ENCODE results near the gene IGSF3.

The IGSF3 gene

GRCh38 chr1:116681343-116681899 lies 13.9 kb upstream of the IGSF3 start:
- no peaks in the 10 kb centered on the region for H3K4me1 ChIP-seq (ENCODE audit: low read depth, poor library complexity, severe bottlenecking)
- no peak overlapping the region for H3K4me2 ChIP-seq
- no peaks in the 10 kb centered on the region for H3K79me2 ChIP-seq (ENCODE audit: insufficient read depth, low read depth)
- TF ChIP-seq CTCF (conservative IDR thresholded peaks at IDR 0.05; ENCODE audit: low read depth, low read length) = no peak
- H3K27ac ChIP-seq = no peak overlapping the region
- H3K9ac ChIP-seq = no peak overlapping the region
- H3K27me3 ChIP-seq (ENCODE audit: insufficient read depth, low read depth) = no peaks in the 10 kb centered on the region
- no peak overlapping the region for H3K4me3 ChIP-seq (IDR thresholded peaks at IDR 0.05; ENCODE audit: insufficient read depth, low read depth, low read length)
- no peaks in the 10 kb centered on the region for H4K20me1 ChIP-seq (ENCODE audit: insufficient read depth)
- no peaks in the 10 kb centered on the region for H3K36me3 ChIP-seq (ENCODE audit: insufficient read depth)
- H2AFZ ChIP-seq (ENCODE audit: low read depth) = no peak overlapping the region

- Histone ChIP-seq H3K79me2 (ENCODE audit: insufficient read depth, low read depth) (no peaks in the 10 kb centered on the region), H3K4me3 (IDR thresholded peaks at IDR 0.05; ENCODE audit: insufficient read depth, low read depth, low read length) (no peak overlapping the region), H3K9ac (no peak overlapping the region), H3K4me1 (ENCODE audit: low read depth, poor library complexity, severe bottlenecking) (no peaks in the 10 kb centered on the region), H3K4me2 (no peak overlapping the region), H2AFZ (ENCODE audit: low read depth) (no peak overlapping the region), H3K27ac (no peak overlapping the region), H3K27me3 (ENCODE audit: insufficient read depth, low read depth) (no peaks in the 10 kb centered on the region), H3K36me3 (ENCODE audit: insufficient read depth) (no peaks in the 10 kb centered on the region), H4K20me1 (ENCODE audit: insufficient read depth) (no peaks in the 10 kb centered on the region)
- TF ChIP-seq CTCF (conservative IDR thresholded peaks at IDR 0.05; ENCODE audit: low read depth, low read length) = no peak
Measured at GRCh38 chr1:116680752-116681151, 13.2 kb upstream of the IGSF3 start.

GRCh38 chr1:116679828-116680628 lies 12.5 kb upstream of the IGSF3 start:
- no peaks in the 10 kb centered on the region for H3K4me1 ChIP-seq (ENCODE audit: low read depth, poor library complexity, severe bottlenecking)
- H3K36me3 ChIP-seq (ENCODE audit: insufficient read depth) = no peaks in the 10 kb centered on the region
- no peaks in the 10 kb centered on the region for H3K27me3 ChIP-seq (ENCODE audit: insufficient read depth, low read depth)
- TF ChIP-seq CTCF (conservative IDR thresholded peaks at IDR 0.05; ENCODE audit: low read depth, low read length) = no peak
- no peak overlapping the region for H3K27ac ChIP-seq
- no peak overlapping the region for H2AFZ ChIP-seq (ENCODE audit: low read depth)
- H3K79me2 ChIP-seq (ENCODE audit: insufficient read depth, low read depth) = no peaks in the 10 kb centered on the region
- no peak overlapping the region for H3K4me2 ChIP-seq
- no peaks in the 10 kb centered on the region for H4K20me1 ChIP-seq (ENCODE audit: insufficient read depth)
- no peak overlapping the region for H3K9ac ChIP-seq
- H3K4me3 ChIP-seq (IDR thresholded peaks at IDR 0.05; ENCODE audit: insufficient read depth, low read depth, low read length) = no peak overlapping the region

- TF ChIP-seq CTCF (conservative IDR thresholded peaks at IDR 0.05; ENCODE audit: low read depth, low read length) = no peak
- Histone ChIP-seq H3K4me2 (no peak overlapping the region), H3K79me2 (ENCODE audit: insufficient read depth, low read depth) (no peaks in the 10 kb centered on the region), H3K36me3 (ENCODE audit: insufficient read depth) (no peaks in the 10 kb centered on the region), H3K27me3 (ENCODE audit: insufficient read depth, low read depth) (no peaks in the 10 kb centered on the region), H3K4me1 (ENCODE audit: low read depth, poor library complexity, severe bottlenecking) (no peaks in the 10 kb centered on the region), H3K27ac (no peak overlapping the region), H2AFZ (ENCODE audit: low read depth) (no peak overlapping the region), H3K9ac (no peak overlapping the region), H3K4me3 (IDR thresholded peaks at IDR 0.05; ENCODE audit: insufficient read depth, low read depth, low read length) (no peak overlapping the region), H4K20me1 (ENCODE audit: insufficient read depth) (no peaks in the 10 kb centered on the region)
Measured at GRCh38 chr1:116679091-116679827, 11.7 kb upstream of the IGSF3 start.

All from KMS-11 (cell line).